GM12891 (cell line): Measurements from ENCODE around the gene AMBRA1.

Experiments used
- PAX5 ChIP-seq: IDR thresholded peaks from 2 replicates; pipeline ENCODE4 v1.6.1; 2011; ENCODE audit warnings: low read length, moderate library complexity, mild to moderate bottlenecking; ENCODE audit not compliant: insufficient read depth, severe bottlenecking
- POLR2A ChIP-seq: IDR thresholded peaks from 2 replicates; pipeline ENCODE4 v1.6.1; 2011; ENCODE audit warnings: low read depth, low read length, control low read depth
- POLR2AphosphoS5 ChIP-seq: IDR thresholded peaks from 2 replicates; pipeline ENCODE4 v1.6.1; 2011; ENCODE audit warnings: low read depth, low read length, control low read depth
- POU2F2 ChIP-seq: IDR thresholded peaks from 2 replicates; pipeline ENCODE4 v1.6.1; 2011; ENCODE audit warnings: low read depth, mild to moderate bottlenecking, control low read depth, low read length, moderate library complexity
- SPI1 ChIP-seq: IDR thresholded peaks from 2 replicates; pipeline ENCODE4 v1.6.1; 2011; ENCODE audit warnings: low read depth, low read length, control low read depth
- TAF1 ChIP-seq: IDR thresholded peaks from 2 replicates; pipeline ENCODE4 v1.6.1; 2011; ENCODE audit warnings: low read depth, low read length, control low read depth

DNA sequence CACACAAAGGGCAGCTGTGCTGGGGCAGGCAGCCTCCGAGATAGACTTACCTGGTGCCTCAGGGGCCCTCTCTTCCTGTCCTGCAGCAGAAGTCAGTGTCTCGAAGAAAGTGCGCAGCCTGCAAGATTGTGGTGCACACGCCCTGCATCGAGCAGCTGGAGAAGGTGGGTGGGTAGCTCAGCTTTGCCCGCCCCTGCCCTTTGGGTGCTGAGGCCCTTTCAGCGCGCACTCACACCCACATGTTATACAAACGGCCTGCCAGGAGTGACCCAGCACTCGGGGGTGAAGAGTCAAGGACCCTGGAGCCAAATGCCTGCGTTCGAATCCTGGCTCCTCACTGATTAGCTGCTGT lies 225.9 kb downstream of the AMBRA1 start:
- no peak for TF ChIP-seq POLR2A
- TF ChIP-seq POLR2AphosphoS5: no peak
- TF ChIP-seq TAF1: no peak
- TF ChIP-seq SPI1: no peak
- no peak for TF ChIP-seq PAX5
- TF ChIP-seq POU2F2: no peak
